Stomach (tissue), 9 donors: ENCODE data around the gene FANCL. TPM values are rescaled to one million over a fixed set of nuclear protein-coding genes. Genes with fewer than 3 reads are reported as not detected.

Experiments used
- DNase-seq, 2 donors: peaks; one replicate each; pipeline versions ENCODE4 v3.0.0 to v3.0.0-alpha.2; 2013 to 2019
- H3K27ac ChIP-seq, 5 donors: fragments of 200-600 bp in 4 of 5; sonication (generic) in 4 of 5; one replicate each; pipeline ENCODE4 v1.5.1; 2013 to 2019; ENCODE audit warnings: mild to moderate bottlenecking in 1 of 5, moderate library complexity in 1 of 5
- H3K27me3 ChIP-seq, 3 donors: fragments of 200-600 bp; sonication (generic); one replicate each; pipeline ENCODE4 v1.5.1; 2017 to 2019; ENCODE audit warnings: mixed run types in 1 of 3
- H3K36me3 ChIP-seq, 4 donors: fragments of 200-600 bp; sonication (generic); 1 replicate in 3 of 4; 2 replicates in 1 of 4; pipeline ENCODE4 v1.5.1; 2016 to 2019
- H3K4me1 ChIP-seq, 4 donors: fragments of 200-600 bp; sonication (generic); one replicate each; pipeline ENCODE4 v1.5.1; 2016 to 2019
- H3K4me3 ChIP-seq, 4 donors: fragments of 200-600 bp; sonication (generic) in 3 of 4; one replicate each; pipeline ENCODE4 v1.5.1; 2016 to 2019; ENCODE audit warnings: mild to moderate bottlenecking in 1 of 4
- H3K9me3 ChIP-seq, 4 donors: fragments of 200-600 bp; sonication (generic); one replicate each; pipeline ENCODE4 v1.5.1; 2016 to 2019
- CTCF ChIP-seq, 7 experiments: fragments of 450-650 bp in 4 of 7; fragments of 200-600 bp in 3 of 7; sonication (generic) in 3 of 7; IDR thresholded peaks; one replicate each; pipeline ENCODE4 v1.5.1; 2016 to 2019; ENCODE audit warnings: antibody characterized with exemption in 7 of 7, control low read depth in 2 of 7, mild to moderate bottlenecking in 1 of 7
- EP300 ChIP-seq: sonication (generic); formaldehyde crosslinking; IDR thresholded peaks from one replicate; pipeline ENCODE4 v1.6.1; 2017; ENCODE audit warnings: antibody characterized with exemption
- POLR2A ChIP-seq, 4 donors: fragments of 450-650 bp; IDR thresholded peaks; one replicate each; pipeline ENCODE4 v1.6.1; 2016; ENCODE audit warnings: antibody characterized with exemption in 4 of 4, control low read depth in 2 of 4, mild to moderate bottlenecking in 1 of 4, moderate library complexity in 1 of 4
- POLR2AphosphoS5 ChIP-seq, 3 donors: sonication (generic); formaldehyde crosslinking; IDR thresholded peaks; one replicate each; pipeline ENCODE4 v1.6.1; 2016; ENCODE audit warnings: antibody characterized with exemption in 3 of 3
- WGBS, 5 donors: extraction: QIAGEN DNeasy Blood & Tissue Kit in 3 of 5; methylation state at CpG; one replicate each; pipeline versions ENCODE4 v1.1.5 to v1.1.7; 2013 to 2018; 5-methylcytosine and 5-hydroxymethylcytosine counted together
- intact Hi-C: fragments of 100-400 bp; cut with DNase I; formaldehyde crosslinking; loops from one replicate; pipeline ENCODE4 v1.15.1; 2023; ENCODE audit warnings: low total_unique reads
- polyA plus RNA-seq, 3 donors: library from polyadenylated mRNA; stranded (reverse); fragments of 200-250 nt; gene quantifications; one replicate each; pipeline ENCODE4 v1.2.3, GENCODE V29; 2013
- total RNA-seq, 5 donors: library from RNA; depleted of rRNA; stranded (reverse); fragments of >200 nt; gene quantifications; one replicate each; pipeline versions ENCODE4 v1.1.0 to v1.2.3, GENCODE V29; 2014 to 2016
- donor health status: healthy with polysubstance abuse.
- donor health status: Bipolar disorder and iron deficiency.
- donor health status: healthy.

Gene FANCL
- total and polyA plus RNA-seq, 8 donors = 4.9 to 275 (median 22.2) TPM

GRCh38 chr2:58235170-58235569 lies 6.0 kb downstream of the FANCL start:
- no peaks in the 10 kb centered on the region for H3K27me3 ChIP-seq
- H3K9me3 ChIP-seq = no peaks in the 10 kb centered on the region
- peaks cover 0 to 22% (median 8%) of the 10 kb centered on the region in 4 donors for H3K4me1 ChIP-seq
- intact Hi-C loops = no loop called here
- no peaks in the 10 kb centered on the region for H3K36me3 ChIP-seq
- WGBS, 5 donors = 72 to 94% (median 94%) methylated on average over 3 of the region's 3 CpGs
- H3K4me3 ChIP-seq = no peak overlapping the region
- no peak for DNase-seq
- TF ChIP-seq POLR2AphosphoS5 (IDR thresholded peaks at IDR 0.05) (no peak), CTCF (IDR thresholded peaks at IDR 0.05) (no peak), POLR2A (IDR thresholded peaks at IDR 0.05) (no peak), EP300 (no peak)
- H3K27ac ChIP-seq = no peak overlapping the region

DNA sequence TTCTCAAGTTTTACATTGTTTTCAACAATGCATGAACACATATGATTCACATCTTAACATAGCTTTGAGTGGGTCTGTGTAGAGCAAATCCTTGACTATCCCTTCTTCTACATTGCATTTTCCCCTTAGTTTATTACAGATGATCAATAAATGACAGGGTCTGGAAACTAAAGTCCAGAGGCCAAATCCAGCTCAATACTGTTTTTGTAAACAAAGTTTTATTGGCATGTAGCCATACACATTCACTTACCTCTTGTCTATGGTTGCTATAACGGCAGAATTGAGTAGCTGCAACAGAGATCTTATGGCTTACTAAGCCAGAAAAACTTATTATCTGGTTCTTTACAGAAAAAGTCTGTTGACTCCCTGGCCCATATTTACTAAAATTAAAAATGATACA lies 12.8 kb downstream of the FANCL start:
- Histone ChIP-seq H3K4me3 (no peak overlapping the region), H3K27me3 (no peaks in the 10 kb centered on the region), H3K9me3 (no peaks in the 10 kb centered on the region), H3K4me1 (no peaks in the 10 kb centered on the region), H3K36me3 (peaks cover 5 to 12% (median 9%) of the 10 kb centered on the region in 4 donors), H3K27ac (no peak overlapping the region)
- intact Hi-C loops = no loop called here
- DNase-seq = no peak
- 65 to 94% (median 85%) methylated on average over 1 of the region's 1 CpG for WGBS, 5 donors
- TF ChIP-seq POLR2A (IDR thresholded peaks at IDR 0.05) (no peak), CTCF (IDR thresholded peaks at IDR 0.05) (no peak), POLR2AphosphoS5 (IDR thresholded peaks at IDR 0.05) (no peak), EP300 (no peak)

GRCh38 chr2:58227171-58227917 lies 13.8 kb downstream of the FANCL start:
- WGBS, 5 donors = 96 to 98% (median 97%) methylated on average over 16 of the region's 16 CpGs
- Histone ChIP-seq H3K4me3 (no peak overlapping the region), H3K27me3 (no peaks in the 10 kb centered on the region), H3K9me3 (no peaks in the 10 kb centered on the region), H3K4me1 (no peaks in the 10 kb centered on the region), H3K36me3 (peaks cover 5 to 12% (median 9%) of the 10 kb centered on the region in 4 donors), H3K27ac (no peak overlapping the region)
- no peak for TF ChIP-seq POLR2A (IDR thresholded peaks at IDR 0.05)
- no peak for TF ChIP-seq EP300
- TF ChIP-seq POLR2AphosphoS5 (IDR thresholded peaks at IDR 0.05) = no peak
- TF ChIP-seq CTCF (IDR thresholded peaks at IDR 0.05) = no peak
- intact Hi-C loops = no loop called here
- DNase-seq = no peak

- no peak for DNase-seq
- H3K4me1 ChIP-seq = no peaks in the 10 kb centered on the region
- WGBS, 5 donors = 62 to 95% (median 88%) methylated on average over 2 of the region's 2 CpGs
- no peak for TF ChIP-seq CTCF (IDR thresholded peaks at IDR 0.05)
- TF ChIP-seq EP300 = no peak
- TF ChIP-seq POLR2AphosphoS5 (IDR thresholded peaks at IDR 0.05) = no peak
- no peak for TF ChIP-seq POLR2A (IDR thresholded peaks at IDR 0.05)
- H3K27ac ChIP-seq = no peak overlapping the region
- no peaks in the 10 kb centered on the region for H3K27me3 ChIP-seq
- intact Hi-C loops = no loop called here
- H3K36me3 ChIP-seq = peaks cover 0 to 27% (median 17%) of the 10 kb centered on the region in 4 donors
- no peaks in the 10 kb centered on the region for H3K9me3 ChIP-seq
- no peak overlapping the region for H3K4me3 ChIP-seq
These were observed 19.2 kb downstream of the FANCL start for GRCh38 chr2:58221909-58222308.
